GM12875 (cell line): ENCODE data around the gene PSMC5.

ENCODE experiments used
- H3K4me3 ChIP-seq: one replicate; pipeline ENCODE4 v1.5.1; 2011; ENCODE audit warnings: low read depth, low read length, control low read depth
- TF ChIP-seq, protein P1 (sequence below): IDR thresholded peaks from 2 replicates; pipeline ENCODE4 v1.5.1; 2011; ENCODE audit warnings: low read depth, mild to moderate bottlenecking, control low read depth, inconsistent platforms, low read length, moderate library complexity, borderline replicate concordance; ENCODE audit not compliant: insufficient read depth

The PSMC5 gene

DNA sequence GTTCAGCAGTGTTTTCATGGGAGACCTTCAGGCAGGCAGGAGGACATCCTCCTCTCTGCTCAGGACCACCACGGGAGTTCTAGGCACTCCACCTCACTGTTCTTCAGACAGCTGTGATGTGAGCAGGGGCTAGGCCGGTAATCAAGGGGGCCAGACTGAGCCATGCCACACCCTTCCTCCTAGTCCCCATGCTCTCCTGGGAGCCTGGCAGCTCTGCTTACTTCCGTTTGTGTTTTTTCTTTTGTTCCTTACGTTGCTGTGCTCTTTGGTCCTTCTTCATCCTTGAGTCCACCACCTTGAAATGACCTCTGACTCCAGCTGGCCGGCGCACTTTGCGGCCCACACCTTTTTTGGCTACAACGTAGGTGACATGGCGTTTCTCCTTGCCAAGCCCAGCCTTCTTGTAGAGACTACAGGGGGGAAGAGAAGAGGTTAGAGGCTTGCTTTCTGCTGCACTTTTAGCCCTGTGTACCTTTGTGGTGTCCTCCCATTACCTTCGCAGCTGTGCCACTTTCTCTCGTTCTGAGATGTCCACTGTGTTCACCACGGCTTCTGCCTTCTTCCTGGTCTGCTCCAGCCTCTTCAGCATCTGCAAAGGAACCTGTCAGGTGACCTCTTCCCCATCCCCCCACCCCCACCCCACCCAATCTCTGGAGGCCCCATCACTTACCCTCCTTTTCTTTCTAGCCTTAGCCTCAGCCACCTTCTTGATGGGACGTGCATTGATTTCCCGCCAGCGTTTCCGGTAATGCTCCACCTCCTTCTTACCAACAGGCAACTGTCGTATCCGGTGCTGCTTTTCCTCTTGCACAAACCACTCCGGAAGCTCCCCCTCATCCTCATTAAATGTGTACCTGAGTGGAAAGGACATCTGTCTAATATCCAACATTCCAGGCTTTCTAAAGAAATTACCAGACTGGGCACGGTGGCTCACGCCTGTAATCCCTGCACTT lies 7.4 kb upstream of the PSMC5 start:
- TF ChIP-seq, protein P1, sequence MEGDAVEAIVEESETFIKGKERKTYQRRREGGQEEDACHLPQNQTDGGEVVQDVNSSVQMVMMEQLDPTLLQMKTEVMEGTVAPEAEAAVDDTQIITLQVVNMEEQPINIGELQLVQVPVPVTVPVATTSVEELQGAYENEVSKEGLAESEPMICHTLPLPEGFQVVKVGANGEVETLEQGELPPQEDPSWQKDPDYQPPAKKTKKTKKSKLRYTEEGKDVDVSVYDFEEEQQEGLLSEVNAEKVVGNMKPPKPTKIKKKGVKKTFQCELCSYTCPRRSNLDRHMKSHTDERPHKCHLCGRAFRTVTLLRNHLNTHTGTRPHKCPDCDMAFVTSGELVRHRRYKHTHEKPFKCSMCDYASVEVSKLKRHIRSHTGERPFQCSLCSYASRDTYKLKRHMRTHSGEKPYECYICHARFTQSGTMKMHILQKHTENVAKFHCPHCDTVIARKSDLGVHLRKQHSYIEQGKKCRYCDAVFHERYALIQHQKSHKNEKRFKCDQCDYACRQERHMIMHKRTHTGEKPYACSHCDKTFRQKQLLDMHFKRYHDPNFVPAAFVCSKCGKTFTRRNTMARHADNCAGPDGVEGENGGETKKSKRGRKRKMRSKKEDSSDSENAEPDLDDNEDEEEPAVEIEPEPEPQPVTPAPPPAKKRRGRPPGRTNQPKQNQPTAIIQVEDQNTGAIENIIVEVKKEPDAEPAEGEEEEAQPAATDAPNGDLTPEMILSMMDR = no peak
- H3K4me3 ChIP-seq = no peak overlapping the region

DNA sequence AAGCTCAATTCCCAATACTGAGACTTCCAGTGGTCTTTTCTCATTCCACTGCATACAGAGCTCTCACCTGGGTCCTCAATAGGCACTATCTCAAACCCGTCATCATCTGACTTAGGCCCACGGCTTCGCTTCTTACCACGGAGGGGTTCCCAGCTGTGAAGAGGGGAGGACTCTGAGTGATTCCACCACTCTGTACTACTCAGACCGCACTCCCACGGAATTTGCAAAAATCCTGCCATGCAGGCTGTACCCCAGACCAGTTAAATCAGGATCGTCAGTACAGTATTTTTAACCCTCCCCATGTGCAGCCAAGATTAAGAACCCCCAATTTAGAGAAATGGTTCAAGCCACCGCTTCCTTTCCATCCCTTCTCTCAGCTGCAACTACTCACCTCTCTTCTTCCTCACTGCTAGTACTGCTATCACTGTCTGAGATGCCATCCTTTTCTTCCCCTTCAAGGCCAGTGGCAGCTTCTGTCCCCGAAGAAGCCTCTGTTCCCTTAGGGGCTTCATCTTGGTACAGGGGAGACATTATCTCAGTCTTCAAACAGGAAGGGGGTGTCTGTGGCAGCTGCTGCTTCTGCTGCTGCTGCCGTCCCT lies 6.2 kb upstream of the PSMC5 start:
- TF ChIP-seq, protein P1 = no peak
- no peak overlapping the region for H3K4me3 ChIP-seq

DNA sequence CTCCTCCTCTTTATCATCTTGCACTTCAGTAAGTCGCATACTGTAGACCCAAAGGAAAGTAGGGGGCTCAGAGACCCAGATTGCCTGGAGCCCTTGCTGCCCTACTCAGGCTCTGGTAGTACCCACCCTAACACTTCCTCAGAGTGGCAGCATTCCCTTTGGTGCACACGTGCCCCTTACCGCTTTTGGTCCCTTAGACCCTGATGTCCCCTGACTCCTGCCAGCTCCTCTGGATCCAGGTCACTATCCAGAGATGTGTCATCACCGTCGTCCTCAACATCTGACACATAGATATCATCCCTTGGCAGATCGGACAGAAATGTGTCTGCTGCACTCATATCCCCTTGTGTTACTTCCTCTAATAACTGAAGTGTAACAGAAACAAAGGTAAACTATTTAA lies 5.4 kb upstream of the PSMC5 start:
- no peak overlapping the region for H3K4me3 ChIP-seq
- TF ChIP-seq, protein P1 = no peak

DNA sequence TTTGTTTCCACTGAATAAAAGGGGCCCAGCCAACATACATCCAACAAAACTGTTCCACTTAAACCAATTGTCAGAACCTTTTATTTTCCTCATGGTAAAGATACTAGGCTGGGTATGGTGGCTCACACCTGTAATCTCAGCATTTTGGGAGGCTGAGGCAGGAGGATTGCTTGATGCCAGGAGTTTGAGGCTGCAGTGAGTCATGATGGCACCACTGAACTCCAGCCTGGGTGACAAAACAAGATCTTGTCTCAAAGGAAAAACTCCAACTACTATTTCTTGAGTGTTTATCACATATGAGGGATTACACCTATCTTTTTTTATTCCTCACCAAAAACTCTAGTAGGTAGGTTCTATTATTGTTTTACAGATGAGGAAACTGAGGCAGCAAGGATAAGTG lies 4.7 kb upstream of the PSMC5 start:
- TF ChIP-seq, protein P1 = no peak
- H3K4me3 ChIP-seq = no peak overlapping the region

DNA sequence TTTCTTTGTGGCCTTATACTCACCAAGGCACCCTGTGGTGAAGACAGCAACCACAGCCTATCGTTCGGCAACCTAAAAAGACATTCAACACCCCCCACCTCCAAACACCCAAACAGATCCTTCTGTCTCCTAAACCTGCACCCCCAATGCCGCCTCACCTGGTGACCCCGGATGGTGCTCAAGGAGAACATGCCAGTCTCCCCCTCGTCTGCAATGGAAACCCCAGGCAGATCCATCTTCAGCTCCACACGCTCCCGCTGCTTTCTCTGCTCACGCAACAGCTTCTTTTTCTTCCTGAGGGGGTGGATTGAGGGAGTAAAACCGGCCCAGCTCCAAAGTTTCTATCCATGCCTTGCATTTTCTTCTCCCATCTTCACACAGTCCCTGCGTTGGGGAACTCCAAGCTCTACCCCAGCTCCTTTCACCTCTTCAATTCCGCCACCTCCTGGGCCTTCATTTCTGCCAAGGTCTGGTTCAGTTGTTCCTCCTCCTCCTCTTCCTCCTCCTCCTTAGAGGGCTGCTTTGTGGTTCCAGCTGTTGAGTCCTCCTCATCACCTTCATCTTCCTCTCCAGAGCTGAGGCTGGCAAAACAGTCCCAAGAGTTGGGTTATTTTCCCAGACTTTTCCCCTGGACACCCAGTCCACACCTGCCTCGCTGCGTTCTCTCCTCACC lies 3.4 kb upstream of the PSMC5 start:
- H3K4me3 ChIP-seq = no peak overlapping the region
- TF ChIP-seq, protein P1 = no peak

DNA sequence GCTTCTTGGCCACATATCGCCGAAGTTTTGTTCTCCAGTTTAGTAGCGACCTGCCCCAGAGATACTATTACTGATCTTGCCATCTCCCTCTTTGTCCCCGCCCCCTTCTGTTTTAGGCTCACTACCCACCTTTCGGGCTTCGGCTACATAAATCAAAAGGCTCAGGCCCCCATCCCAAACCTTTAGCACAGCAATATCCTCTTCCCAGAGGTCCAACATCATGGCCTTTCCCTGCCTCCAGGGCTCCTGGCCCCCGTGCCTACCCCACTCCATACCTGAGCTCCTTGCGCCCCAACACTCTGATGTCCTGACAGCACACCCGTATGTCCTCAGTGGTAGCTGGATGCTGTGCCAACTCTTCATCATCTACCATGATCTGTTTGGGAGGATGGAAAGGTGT lies 2.9 kb upstream of the PSMC5 start:
- TF ChIP-seq, protein P1 = no peak
- H3K4me3 ChIP-seq = no peak overlapping the region
